OCI-LY7 (cell line): Measurements from ENCODE around the gene VPS37C.

Source experiments
- CTCF ChIP-seq: fragments of 200-600 bp; sonication (generic); conservative IDR thresholded peaks from 2 replicates; pipeline ENCODE4 v1.5.1; 2014; ENCODE audit warnings: mild to moderate bottlenecking, antibody characterized with exemption, low read length, moderate library complexity, mixed read lengths
- EZH2phosphoT487 ChIP-seq: fragments of 200-600 bp; sonication (generic); IDR thresholded peaks from 2 replicates; pipeline ENCODE4 v1.6.1; 2018; ENCODE audit warnings: low read depth, borderline replicate concordance, mild to moderate bottlenecking, mixed run types, antibody characterized with exemption, low read length, moderate library complexity, mixed read lengths

- TF ChIP-seq CTCF (no peak), EZH2phosphoT487 (no peak)
These were observed 36.5 kb downstream of the VPS37C start for GRCh38 chr11:61124574-61125309.
